Left forelimb (tissue), 1 donor: ENCODE measurements around the gene NPHP4.

Source experiments
- DNase-seq: peaks from one replicate; pipeline ENCODE4 v3.0.0-alpha.2; 2018; ENCODE audit warnings: low spot score

Gene NPHP4

DNA sequence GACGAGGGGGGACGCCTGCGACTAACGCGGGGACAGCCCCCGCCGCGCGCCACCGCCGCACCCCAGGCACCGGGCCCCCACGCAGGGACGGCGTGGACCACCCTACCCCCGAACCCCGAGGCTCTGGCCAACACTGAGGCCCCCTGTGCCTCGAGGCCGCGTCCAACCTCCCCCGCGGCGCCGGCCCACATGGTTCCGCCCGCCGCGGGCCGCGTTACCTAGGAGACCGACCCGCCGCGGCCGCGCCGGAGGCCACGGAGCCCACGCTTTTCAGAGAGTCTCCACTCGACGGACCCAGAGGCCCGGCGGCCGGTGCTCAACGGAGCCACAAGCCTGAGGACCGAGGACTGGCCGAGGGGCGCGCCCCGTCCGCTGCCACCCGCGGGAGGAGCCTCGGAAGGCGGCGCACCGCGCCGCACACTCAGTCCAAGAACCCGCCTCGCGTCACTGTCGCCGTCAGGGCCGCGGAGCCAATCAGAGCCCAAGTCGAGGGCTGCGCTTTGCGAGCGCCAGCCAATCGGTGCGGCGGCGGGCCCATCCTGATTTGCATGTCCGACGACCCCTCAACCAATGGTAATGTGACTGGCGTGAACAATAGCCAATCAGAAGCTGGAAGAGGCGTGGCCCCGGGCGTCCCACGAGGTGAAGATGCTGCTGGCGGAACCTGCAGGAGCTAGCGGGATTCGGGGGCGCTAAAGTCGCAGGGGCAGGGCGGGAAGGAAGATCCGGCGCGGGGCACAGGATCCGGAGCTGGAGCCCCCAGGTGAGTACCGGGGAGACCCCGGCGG, at the start of gene NPHP4:
TSS of gene NPHP4 (minus strand) at position 400 of the 788 bp plus-strand sequence. CDS start 6,136 bp downstream, outside the sequence.
- peak; percentile 99 for DNase-seq

DNA sequence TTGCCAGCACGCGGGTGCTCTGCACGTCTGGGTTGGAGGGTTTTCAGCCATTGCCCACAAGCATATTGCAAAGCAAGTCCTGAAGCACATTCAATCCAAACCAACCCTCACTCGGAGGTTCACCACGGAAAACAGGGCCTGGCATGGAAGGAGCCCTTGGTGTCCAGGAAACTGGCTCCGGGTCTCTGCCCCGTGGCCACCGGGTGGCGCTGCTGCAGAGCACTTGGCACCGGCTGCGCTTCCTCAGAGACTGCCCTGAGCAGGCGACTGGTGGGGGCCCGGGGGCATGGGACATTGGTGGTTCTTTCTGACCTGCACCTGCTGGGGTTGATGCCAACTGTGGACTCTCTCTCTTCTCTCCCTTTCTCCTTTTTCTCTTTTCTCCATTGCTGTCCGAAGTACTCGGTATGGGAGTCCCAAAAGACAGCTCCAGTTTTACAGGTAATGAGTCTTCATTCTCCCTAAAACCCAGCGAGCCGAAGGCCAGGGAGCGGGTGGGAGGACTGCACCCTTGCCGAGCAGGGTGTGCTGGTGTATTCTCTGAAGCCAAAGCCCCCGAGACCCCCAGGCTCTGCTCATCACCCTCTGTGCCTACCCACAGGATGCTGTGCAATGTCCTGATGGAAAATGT, 49.3 kb upstream of the NPHP4 start:
- DNase-seq, result no peak

DNA sequence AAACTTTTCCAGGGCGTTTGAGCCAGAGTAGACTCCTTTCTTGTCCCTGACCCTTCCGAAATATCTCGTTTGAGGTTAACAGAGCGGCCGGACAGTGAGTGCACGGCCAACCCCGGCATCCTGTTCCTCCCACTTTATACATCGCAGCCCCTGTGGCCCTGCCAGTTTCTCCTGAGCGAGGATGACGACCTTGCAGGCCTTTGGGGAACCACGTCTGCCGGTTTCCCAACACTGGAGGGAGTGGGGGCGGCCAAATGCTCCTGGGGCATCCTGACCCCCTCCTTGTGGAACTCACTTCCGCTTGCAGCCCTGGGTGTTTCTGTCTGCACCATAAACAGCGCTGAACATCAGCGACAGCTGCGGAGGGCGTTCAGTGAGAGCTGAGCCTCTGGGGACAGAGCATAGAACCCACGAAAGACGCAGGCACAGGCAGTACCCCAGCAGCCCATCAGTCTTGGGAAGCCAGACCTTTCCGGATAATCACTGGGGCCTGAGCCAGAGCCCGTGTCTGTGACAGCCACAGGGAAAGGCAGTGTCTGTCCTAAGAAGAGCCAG, 48.7 kb upstream of the NPHP4 start:
- no peak for DNase-seq

DNA sequence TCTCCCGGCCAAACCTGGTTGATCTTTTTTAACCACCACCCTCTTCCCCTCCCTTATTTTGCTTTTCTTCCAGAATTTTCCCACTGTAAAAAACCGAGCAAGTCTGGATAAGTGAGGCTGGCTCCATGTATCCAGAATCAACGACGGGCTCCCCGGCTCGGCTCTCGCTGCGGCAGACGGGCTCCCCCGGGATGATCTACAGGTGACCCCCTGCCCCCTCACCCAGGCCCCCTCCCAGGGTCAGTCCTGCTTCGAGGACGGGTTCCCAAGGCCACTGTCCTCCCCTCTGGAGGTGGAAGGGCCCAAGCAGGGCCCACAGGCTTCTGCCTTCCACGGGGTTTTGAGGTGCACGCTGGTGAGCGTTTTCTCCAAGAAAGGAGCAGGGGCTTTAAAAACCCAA, 48.2 kb upstream of the NPHP4 start:
- no peak for DNase-seq

DNA sequence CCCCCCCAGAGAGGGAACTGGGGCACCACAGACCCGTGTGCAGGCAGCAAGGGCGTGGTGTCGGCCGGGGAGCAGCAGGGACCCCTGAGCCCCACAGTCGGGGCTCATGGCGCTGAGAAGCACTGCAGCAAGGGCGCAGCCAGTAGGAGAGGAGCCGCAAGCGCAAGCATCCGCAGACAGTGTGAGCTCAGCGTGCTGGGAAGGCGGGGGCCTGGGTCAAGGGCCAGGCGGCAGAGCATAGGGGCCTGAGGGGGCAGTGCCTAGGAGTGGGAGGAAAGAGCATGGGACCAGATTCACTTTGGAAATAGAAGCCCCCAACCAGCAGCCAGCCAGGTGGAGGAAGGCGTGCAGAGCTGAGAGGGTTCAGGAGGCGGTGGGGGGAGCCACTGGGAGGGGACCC, 46.8 kb upstream of the NPHP4 start:
- no peak for DNase-seq

DNA sequence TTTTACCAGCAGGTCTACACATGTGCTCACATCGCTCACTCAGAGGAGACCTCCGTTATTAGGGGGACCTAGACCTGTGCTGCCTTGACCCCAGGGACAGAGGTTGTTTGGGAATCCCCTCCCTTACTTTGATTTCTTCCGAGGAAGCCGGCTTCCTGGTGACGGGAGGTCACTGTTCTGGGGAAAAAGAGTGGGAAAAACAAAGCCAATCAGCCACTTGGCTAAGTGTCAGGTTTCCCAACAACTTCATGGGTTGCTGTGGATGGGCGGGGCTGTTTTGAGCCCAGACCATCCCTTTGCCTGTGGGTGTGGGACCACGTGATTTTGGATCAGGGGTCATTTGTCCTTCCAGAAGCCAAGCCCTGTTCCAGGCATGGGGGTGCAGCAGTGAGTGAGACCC, 46.4 kb upstream of the NPHP4 start:
- no peak for DNase-seq

DNA sequence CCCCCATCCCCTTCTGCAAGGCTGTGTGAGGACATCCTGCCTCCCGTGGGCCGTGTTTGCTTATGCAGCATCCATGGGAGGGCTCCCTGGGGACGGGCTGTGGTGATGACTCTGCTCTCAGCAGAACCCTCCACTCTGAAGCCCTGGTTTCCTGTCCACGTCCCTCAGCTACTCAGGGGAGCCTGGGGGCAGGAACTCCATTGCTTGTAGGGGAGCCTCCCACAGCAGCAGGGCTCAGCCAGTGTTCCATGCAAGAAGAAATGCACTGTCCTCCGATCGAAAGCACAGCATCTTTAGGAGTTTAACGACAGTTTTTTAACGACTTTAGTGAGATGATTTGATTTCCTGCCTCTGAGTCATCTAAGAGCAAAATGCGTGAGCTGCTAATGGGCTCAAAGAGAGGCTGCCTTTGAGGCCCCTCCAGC, 45.1 kb upstream of the NPHP4 start:
- DNase-seq, result no peak

DNA sequence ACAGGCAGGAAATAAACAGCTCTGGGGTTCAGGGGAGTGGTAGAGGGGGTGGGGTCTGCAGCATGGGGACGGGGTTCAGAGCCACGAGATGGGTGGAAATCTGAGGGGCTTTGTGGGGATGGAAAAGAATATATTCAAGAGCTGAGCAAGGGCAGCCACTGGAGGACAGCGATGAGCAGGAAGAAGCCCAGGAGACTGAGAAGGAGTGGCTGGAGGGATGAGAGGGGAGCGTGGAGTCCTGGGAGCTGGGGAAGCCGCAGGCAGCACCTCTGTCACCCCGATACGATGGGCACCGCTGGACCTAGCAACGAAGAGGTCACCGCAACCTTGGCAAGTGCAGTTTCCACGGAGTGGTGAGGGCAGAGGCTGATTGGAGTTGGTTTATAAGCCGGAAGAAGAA, 43.5 kb upstream of the NPHP4 start:
- DNase-seq, result no peak

DNA sequence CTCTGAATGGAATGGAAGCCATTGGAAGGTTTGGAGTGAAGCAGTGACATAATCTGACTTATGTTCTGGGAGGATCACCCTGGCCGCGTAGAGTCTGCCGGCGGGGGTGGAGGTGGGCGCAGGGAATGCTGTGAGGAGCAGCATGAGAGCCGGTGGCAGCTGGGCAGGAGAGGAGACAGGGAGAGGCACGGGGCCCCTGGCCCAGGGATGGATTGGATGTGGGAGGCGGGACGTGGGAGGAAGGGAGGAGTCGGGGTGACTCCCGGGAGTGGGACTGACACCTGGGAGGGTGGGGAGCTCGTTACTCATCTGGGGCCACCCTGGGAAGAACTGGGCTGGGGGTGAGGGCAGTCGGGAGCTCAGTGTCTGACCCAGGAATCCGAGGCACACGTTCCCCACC, 43.1 kb upstream of the NPHP4 start:
- DNase-seq, result no peak

DNA sequence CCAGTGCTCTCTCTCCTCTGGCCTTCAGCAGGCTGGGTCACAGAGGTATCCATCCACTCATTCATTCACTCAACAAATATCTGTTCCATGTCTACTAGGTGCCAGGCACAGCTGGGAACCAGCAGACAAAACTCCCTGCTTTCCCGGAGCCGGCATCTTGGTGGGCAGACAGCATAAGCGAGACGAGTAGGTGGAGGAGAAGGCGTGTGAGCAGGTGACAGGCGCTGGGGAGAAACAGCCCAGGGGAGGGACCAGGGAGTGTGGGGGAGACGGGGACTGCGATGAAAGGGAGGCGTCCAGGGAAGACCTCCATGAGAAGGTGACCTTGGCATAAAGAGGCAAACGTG, 42.5 kb upstream of the NPHP4 start:
- DNase-seq, result no peak

DNA sequence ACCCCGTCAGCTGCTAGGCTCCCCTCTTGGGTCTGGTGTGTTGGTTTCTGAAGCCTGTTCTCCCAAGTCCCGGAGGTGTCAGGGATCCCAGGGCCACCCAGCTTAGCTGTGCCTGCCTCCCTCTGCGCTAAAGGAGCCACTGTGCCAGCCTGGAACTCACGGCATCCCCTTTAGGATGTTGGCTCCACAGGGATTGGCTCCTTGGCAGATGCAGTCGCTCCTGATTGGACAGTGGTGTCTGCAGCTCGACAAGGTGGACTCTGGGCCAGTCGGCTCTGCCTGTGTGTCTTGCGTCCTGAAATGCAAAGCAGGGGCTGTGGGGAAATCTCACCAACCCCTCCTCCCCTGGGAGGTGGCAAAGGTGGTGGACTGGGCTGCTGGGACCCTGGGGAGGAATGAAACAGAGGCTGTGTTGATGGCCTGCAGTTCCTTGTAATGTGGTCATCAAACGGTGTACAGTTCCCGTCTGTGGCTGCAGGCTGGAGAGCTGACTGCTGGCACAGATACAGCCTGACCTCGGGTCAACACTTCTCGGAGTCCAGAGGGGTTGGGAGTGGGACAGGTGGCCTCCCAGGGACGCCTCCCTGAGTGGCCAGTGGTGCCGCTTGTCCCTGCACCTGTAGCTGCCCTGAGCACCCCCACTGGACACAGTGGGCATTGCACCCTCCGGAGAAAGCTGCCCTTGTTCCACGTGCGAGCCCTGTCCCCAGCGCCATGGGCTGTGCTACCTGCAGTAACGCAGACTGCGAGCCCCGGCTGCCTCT, 41.9 kb upstream of the NPHP4 start:
- DNase-seq, result no peak

DNA sequence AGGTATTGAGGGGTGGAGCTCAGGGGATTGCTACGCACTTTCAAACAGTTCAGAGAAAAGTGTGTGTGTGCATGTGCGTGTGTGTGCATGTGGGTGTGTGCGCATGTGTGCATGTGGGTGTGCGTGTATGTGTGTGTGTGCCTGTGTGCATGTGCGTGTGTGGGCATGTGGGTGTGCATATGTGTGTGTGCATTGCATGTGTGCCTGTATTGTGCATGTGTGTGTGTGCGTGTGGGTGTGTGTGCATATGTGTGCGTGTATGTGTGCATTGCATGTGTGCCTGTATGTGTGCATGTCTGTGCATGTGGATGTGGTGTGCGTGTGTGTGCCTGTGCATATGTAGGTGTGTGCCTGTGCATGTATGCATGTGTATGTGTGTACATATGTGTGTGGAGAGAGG, 40.9 kb upstream of the NPHP4 start:
- DNase-seq, result no peak

DNA sequence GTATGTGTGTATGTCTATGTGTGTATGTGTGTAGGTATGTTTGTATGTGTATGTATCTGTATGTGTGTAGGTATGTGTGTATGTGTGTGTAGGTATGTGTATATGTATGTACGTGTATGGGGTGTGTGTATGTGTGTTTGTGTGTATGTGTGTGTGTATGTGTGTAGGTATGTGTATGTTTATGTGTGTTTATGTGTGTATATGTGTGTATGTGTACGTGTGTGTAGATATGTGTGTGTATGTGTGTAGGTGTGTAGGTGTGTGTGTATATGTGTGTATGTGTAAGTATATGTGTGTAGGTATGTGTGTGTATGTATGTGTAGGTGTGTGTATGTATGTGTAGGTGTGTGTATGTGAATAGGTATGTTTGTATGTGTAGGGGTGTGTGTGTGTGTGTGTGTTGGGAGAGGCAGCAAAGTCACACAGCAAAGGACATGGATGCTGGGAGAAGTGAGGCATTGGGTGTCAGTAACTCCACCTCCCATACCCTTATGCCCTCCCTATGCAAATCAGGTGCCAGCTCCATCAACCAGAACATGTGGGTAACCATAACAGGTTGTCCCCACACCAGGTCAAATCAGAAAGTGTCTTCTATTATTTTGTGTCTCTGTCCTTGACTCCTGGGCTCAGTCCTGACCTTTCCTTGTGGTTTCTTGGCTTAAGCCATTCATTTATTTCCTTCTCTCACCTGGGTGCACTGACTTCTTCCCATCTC, 38.5 kb upstream of the NPHP4 start:
- no peak for DNase-seq

DNA sequence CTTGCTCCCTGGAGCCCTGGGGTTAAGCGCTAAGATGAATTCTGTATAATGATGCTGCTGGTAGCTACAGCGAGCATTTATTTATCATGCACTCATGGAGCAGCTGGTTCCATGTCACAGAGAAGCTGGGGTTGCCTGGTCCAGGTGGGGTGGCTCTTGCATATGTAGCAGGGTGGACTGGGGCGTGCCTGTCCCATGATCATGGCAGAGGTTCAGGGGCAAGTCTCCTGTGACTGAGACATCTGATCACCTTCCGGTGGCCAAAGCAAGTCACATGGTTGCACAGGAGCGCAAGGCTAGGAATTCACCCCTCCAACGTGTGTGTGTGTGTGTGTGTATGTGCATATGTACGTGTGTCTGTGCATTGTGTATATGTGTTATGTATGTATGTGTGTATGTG, 37.9 kb upstream of the NPHP4 start:
- no peak for DNase-seq

DNA sequence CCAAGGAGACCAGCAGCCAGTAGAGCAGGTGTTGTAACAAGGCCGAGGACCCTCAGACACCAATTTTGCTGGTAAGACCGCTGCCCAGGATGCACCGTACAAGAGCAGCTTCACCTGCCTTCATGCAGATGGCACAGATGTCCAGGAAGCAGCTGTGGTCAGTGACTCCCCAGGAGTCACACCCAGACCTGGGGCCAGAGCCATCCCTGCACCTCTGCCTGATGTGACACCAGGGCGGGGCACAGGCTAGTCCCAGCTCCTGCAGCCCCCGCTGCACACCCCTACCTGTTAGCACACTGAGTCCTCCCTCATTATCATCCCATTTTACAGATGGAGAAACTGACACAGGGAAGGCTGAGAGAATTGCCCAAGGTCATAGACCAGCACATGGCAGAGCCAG, 37.1 kb upstream of the NPHP4 start:
- no peak for DNase-seq

DNA sequence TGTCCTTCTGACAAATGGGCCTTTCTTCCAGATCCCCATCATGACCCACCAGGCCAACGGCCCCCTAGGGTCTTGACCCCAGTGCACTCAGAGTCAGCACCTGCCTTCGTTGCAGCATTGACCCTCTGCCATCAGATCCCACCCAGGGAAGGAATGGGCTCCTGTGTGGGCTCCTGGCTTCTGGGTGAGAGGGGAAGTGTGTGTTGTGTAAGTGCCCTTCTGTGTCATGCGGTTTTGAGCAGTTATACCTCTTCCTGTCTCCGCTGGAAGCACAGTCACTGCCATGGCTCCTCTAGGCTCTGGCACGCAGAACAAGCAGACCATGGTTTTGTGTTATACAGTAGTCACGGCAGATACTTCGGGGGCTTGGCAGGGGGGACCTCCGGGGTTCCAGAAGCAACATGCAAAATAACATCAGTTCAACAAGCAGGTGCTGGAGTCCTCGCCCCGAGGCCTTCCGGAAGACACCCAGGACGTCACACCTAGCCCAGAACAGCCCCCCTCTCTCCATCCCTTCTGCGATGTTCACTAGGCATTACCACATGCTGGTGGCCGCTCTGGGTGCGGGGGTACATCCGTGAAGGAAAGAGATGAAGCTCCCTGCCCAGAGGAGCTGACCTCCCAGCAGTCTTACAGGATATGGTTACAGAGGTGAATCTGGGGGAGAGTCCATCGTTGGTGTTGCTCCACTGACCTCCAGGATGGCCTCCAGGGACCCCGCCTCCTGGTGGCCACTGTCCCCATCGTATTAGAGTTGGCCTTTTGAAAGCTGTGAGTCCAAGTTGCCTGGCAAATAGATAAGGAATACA, 36.0 kb upstream of the NPHP4 start:
- DNase-seq, result no peak

DNA sequence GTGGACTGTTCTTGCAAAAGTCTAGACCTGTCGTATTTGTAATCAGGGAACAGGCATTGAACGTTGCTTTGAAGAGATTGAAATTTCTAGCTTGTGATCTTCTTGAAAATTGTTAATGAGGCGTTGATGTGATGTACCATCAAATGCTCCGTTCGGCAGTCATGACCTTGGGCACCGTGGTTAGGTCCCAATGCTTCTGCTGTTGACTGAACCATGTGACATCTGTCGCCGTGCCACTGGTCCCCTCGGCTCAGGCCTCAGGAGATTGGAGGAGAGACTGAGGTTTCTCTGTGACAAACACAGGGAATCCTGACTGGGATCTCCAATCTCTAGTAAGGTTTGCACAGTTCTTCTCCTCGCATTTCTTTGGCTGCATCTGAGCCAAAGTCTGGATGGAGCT, 35.4 kb upstream of the NPHP4 start:
- no peak for DNase-seq

DNA sequence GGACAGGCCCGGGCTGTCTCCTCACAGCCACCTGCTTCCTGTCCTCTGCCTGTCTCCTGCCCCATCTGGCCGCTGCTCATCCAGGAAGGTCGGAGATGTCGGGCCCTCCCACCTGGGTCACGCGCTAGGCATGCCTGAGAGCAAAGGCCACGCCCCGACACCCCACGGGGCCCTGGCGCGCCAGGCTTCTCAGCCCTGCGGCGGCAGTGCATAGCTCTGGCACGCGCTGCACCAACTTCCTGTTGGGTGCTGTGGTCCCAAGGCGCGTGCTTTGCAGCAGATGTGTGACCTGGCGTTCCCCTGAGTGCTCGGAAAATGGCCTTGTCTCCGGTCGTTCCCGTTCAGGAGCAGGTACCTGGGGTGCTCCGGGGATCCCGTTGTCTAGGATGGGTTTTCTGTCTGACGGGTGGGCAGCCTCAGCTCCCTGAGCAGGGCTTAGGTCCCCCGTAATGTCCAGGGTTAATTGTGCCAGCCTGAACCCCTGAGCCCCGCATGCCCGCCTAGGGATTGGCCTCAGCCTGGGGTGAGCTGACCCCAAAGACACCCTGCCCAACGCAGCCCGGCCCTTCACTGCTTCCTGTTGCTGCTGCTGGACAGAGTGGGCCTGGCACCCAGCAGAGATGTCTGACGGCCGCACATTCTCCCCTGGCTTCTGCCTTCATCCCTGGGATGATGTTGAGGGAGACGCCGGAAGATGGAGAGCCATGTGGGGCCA, 34.0 kb upstream of the NPHP4 start:
- no peak for DNase-seq

DNA sequence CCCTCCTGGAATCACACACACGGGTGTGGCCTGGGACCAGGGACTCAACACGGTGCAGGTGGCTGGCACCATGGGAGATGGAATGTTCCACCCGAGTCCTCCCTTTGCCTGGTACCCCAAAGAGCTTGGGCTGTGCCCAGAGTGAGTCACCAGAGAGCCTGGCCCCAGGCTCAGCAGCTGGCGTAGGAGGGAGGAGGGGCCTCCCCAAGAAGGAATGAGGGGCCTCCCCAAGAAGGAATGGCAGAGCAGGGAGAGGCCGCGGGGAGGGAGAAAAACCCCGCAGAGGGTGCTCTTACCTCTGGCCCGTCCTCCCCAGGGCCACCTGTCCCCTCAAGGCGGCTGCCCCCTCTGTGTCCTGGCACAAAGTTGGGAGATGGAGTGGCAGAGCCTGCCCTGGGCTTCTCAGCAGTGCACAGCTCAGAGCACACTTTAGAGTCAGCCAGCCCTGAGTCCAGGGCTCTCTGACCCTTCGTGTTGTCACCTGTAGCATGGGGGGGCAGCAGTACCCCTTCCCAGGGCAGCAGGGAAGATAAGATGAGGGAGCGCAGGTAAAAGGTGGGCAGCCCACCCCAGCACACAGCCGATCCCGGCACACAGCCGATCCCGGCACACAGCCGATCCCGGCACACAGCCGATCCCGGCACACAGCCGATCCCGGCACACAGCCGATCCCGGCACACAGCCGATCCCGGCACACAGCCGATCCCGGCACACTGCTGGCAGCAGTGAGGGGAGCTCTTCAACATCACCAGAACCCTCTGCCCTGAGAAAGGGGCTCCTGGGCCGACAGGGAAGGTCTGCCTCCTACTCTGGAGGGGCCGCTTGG, 33.3 kb upstream of the NPHP4 start:
- DNase-seq, result no peak

DNA sequence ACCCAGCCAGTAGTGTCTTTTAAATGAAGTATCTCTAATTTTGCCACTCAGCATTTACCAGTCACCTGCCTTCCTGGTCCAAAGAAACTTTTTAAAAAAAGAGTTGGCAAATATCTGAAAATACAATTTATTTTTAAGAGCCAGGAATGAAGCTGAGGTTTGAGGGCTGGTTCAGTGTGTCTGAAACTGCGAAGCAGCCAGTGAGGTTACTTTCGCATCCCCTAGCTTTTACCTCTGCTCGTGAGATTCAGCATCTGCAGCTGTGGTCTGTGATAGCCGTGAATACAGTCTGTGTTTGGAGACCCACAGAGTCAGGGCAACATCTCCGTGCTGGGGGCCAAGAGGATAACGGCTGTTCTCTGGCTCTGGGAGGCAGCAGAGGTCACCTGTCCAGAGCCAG, 32.2 kb upstream of the NPHP4 start:
- DNase-seq, result no peak
